Natural killer cell (primary cell): ENCODE data around the gene RARRES1. TPM values are rescaled to one million over a fixed set of nuclear protein-coding genes. Genes with fewer than 3 reads are reported as not detected.
"Not testable (repeated sequence)": the region's sequence is repeated elsewhere in the genome, so short reads cannot be mapped to it uniquely, and the experiment has no call there.

Experiments
- ATAC-seq, 3 donors: fragments of 150-1000 bp in 2 of 3; fragments of 200-7000 bp in 1 of 3; cut with Tn5 transposase; 1 replicate in 1 of 3; 2 replicates in 2 of 3; pipeline ENCODE4 v1.10.0; 2021; ENCODE audit warnings: mild to moderate bottlenecking in 2 of 3, moderate library complexity in 2 of 3
- DNase-seq, 2 donors: peaks; one replicate each; pipeline versions ENCODE4 v3.0.0 to v3.0.0-alpha.2; 2013 to 2021; ENCODE audit warnings: mixed read lengths in 1 of 2
- H3K27ac ChIP-seq: one replicate; pipeline ENCODE4 v1.5.1; 2013; ENCODE audit warnings: mild to moderate bottlenecking, low read length
- H3K27me3 ChIP-seq: one replicate; pipeline ENCODE4 v1.6.1; 2013; ENCODE audit warnings: low read length; ENCODE audit not compliant: control insufficient read depth, insufficient read depth
- H3K36me3 ChIP-seq: one replicate; pipeline ENCODE4 v1.6.1; 2013; ENCODE audit warnings: low read length; ENCODE audit not compliant: control insufficient read depth, insufficient read depth
- H3K4me1 ChIP-seq: one replicate; pipeline ENCODE4 v1.6.1; 2013; ENCODE audit warnings: low read length; ENCODE audit not compliant: control insufficient read depth, insufficient read depth
- H3K4me3 ChIP-seq: one replicate; pipeline ENCODE4 v1.5.1; 2013; ENCODE audit warnings: low read length
- H3K9me3 ChIP-seq: one replicate; pipeline ENCODE4 v1.6.1; 2013; ENCODE audit warnings: low read length; ENCODE audit not compliant: control insufficient read depth, insufficient read depth
- H3K27ac Mint-ChIP-seq, 2 donors: one replicate each; pipeline ENCODE4 v1.8.0; 2022; ENCODE audit warnings: mild to moderate bottlenecking in 2 of 2, mixed read lengths in 2 of 2, moderate library complexity in 1 of 2
- H3K27me3 Mint-ChIP-seq, 2 donors: one replicate each; pipeline ENCODE4 v1.8.0; 2022; ENCODE audit warnings: low read depth in 2 of 2, mixed read lengths in 2 of 2
- H3K36me3 Mint-ChIP-seq: one replicate; pipeline ENCODE4 v1.8.0; 2022; ENCODE audit warnings: mixed read lengths
- H3K4me1 Mint-ChIP-seq, 2 donors: one replicate each; pipeline ENCODE4 v1.8.0; 2022; ENCODE audit warnings: mixed read lengths in 2 of 2
- H3K4me3 Mint-ChIP-seq: one replicate; pipeline ENCODE4 v1.8.0; 2022; ENCODE audit warnings: mild to moderate bottlenecking, moderate library complexity, mixed read lengths
- H3K9me3 Mint-ChIP-seq, 2 donors: one replicate each; pipeline ENCODE4 v1.8.0; 2022; ENCODE audit warnings: mixed read lengths in 2 of 2
- CTCF ChIP-seq: fragments of 200-600 bp; IDR thresholded peaks from one replicate; pipeline ENCODE4 v1.8.0; 2022; ENCODE audit warnings: antibody characterized with exemption
- WGBS: methylation state at CpG from one replicate; pipeline ENCODE4 v1.1.7; 2013; ENCODE audit warnings: missing lambda C conversion rate; ENCODE audit not compliant: insufficient coverage; 5-methylcytosine and 5-hydroxymethylcytosine counted together
- intact Hi-C: fragments of 100-400 bp; cut with micrococcal nuclease; formaldehyde crosslinking; loops from one replicate; pipeline ENCODE4 v1.14.2; 2022
- total RNA-seq, 4 donors: library from RNA; stranded (reverse); fragments of 120-200 nt in 1 of 4; gene quantifications; one replicate each; pipeline versions ENCODE4 v1.2.3 to v1.2.4, GENCODE V29; 2013 to 2022

Gene RARRES1
- total RNA-seq, 3 donors from 2014 or later (not counting 1 experiment from before 2014, with no cell fraction given): not detected

DNA sequence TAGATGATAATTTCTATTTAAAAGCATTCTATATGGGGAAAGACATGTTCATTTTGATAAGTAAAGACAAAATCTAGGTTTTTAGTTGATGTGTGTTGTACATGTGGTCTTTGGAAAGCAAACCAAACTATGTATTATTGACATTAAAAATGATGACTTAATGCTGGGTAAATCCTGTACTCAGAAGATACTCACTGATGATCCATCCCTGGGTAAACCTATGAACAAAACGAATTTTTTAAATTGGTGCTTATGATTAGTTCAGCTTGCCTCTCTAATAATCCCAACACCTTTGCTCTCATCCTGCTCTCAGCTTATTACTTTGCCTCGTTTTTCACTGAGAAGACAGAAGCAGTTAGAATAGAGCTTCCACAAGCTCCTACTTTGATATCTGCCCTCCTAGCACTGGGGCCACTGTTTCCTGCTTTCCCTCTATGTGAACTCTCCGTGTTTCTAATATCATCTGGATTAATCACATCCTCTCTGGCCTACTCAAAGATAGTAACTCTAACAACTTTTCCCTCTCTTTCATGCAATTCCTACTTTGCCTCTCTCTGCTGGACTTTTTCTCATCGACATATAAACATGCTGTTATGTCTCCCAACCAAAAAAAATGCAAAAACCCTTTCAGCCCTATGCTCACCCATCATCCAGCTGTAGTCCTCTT lies 29.3 kb downstream of the RARRES1 start:
- no peak for ATAC-seq
- Histone ChIP-seq H3K4me3 (no peak overlapping the region), H3K27me3 (no peaks in the 10 kb centered on the region), H3K27ac (no peak overlapping the region), H3K36me3 (peaks cover 12% of the 10 kb centered on the region), H3K9me3 (no peaks in the 10 kb centered on the region), H3K4me1 (no peaks in the 10 kb centered on the region)
- TF ChIP-seq CTCF: no peak
- no peaks in the 10 kb centered on the region for H3K27me3 Mint-ChIP-seq
- 94% methylated on average over 4 of the region's 4 CpGs for whole genome bisulfite sequencing
- H3K4me3 Mint-ChIP-seq: no peak overlapping the region
- H3K36me3 Mint-ChIP-seq: no peaks in the 10 kb centered on the region
- DNase-seq: no peak
- H3K27ac Mint-ChIP-seq: peak overlapping the region in 1 of 2 donors; percentile 4
- intact Hi-C loops: no loop called here
- H3K4me1 Mint-ChIP-seq: peaks cover 6 to 18% of the 10 kb centered on the region in 2 donors
- no peaks in the 10 kb centered on the region for H3K9me3 Mint-ChIP-seq

GRCh38 chr3:158701420-158702065 lies 30.7 kb downstream of the RARRES1 start:
- Mint-ChIP-seq H3K27ac (no peak overlapping the region), H3K4me1 (peaks cover 6 to 18% of the 10 kb centered on the region in 2 donors), H3K27me3 (no peaks in the 10 kb centered on the region), H3K4me3 (no peak overlapping the region), H3K36me3 (no peaks in the 10 kb centered on the region), H3K9me3 (no peaks in the 10 kb centered on the region)
- Histone ChIP-seq H3K27me3 (no peaks in the 10 kb centered on the region), H3K9me3 (no peaks in the 10 kb centered on the region), H3K4me3 (no peak overlapping the region), H3K36me3 (peaks cover 12% of the 10 kb centered on the region), H3K4me1 (no peaks in the 10 kb centered on the region), H3K27ac (no peak overlapping the region)
- no peak for DNase-seq
- intact Hi-C loops: no loop called here
- TF ChIP-seq CTCF: no peak
- ATAC-seq: no peak
- WGBS: 96% methylated on average over 3 of the region's 4 CpGs

- Histone ChIP-seq H3K4me3 (no peak overlapping the region), H3K4me1 (no peaks in the 10 kb centered on the region), H3K27ac (no peak overlapping the region), H3K36me3 (peaks cover 11% of the 10 kb centered on the region), H3K9me3 (no peaks in the 10 kb centered on the region), H3K27me3 (no peaks in the 10 kb centered on the region)
- H3K36me3 Mint-ChIP-seq: no peaks in the 10 kb centered on the region
- no peaks in the 10 kb centered on the region for H3K9me3 Mint-ChIP-seq
- ATAC-seq: no peak
- no peaks in the 10 kb centered on the region for H3K27me3 Mint-ChIP-seq
- no peak overlapping the region for H3K4me3 Mint-ChIP-seq
- no peak for DNase-seq
- peaks cover 6 to 18% of the 10 kb centered on the region in 2 donors for H3K4me1 Mint-ChIP-seq
- TF ChIP-seq CTCF: no peak
- H3K27ac Mint-ChIP-seq: no peak overlapping the region
- intact Hi-C loops: no loop called here
Measured at GRCh38 chr3:158700559-158700958, 31.7 kb downstream of the RARRES1 start.

DNA sequence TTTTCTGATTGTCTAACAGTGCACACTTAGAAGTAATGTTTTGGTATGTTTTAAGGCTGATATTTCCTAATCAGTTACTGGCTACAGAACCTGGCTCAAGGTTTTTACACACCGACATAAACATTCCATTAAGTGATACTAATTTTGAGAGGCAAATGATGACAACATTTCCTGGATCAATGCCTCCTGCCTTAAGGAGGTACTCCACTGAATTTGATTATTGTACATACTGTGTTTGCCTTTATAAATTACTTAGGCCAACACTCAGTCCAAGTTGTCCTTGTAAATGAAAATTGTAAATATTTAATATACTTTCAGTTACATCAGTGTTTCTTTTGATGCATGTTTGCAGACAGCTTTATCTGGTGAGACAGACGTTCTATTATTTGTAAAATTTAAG lies 35.6 kb downstream of the RARRES1 start:
- H3K4me1 Mint-ChIP-seq: no peaks in the 10 kb centered on the region
- DNase-seq: no peak
- ATAC-seq: no peak
- intact Hi-C loops: no loop called here
- 89% methylated on average over 1 of the region's 2 CpGs for WGBS
- Histone ChIP-seq H3K4me3 (no peak overlapping the region), H3K9me3 (no peaks in the 10 kb centered on the region), H3K36me3 (peaks cover 17% of the 10 kb centered on the region), H3K27ac (no peak overlapping the region), H3K4me1 (no peaks in the 10 kb centered on the region), H3K27me3 (no peaks in the 10 kb centered on the region)
- H3K27me3 Mint-ChIP-seq: no peaks in the 10 kb centered on the region
- H3K9me3 Mint-ChIP-seq: peaks cover 0 to 2% of the 10 kb centered on the region in 2 donors
- no peak overlapping the region for H3K27ac Mint-ChIP-seq
- peaks cover 9% of the 10 kb centered on the region for H3K36me3 Mint-ChIP-seq
- H3K4me3 Mint-ChIP-seq: no peak overlapping the region
- no peak for TF ChIP-seq CTCF

DNA sequence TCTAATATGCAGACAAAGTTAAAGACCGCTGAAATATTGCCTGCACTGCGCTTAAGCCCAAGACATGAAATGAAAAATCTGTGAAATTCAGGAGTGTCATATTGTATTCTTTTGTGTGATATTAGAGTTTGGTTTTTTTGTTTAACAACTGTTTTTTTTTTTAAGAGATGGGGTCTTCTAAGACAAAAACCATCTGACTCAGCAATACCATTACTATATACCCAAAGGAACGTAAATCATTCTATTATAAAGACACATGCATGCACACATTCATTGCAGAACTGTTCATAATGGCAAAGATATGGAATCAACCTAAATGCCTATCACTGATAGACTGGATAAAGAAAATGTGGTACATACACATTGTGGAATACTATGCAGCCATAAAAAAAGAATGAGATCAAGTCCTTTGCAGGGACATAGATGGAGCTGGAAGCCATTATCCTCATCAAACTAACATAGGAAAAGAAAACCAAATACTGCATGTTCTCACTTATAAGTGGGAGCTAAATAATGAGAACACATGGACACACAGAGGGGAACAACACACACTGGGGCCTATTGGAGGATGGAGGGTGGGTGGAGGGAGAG lies 38.3 kb downstream of the RARRES1 start:
- intact Hi-C loops, H3K27me3 ChIP-seq, DNase-seq, H3K27ac ChIP-seq, H3K36me3 Mint-ChIP-seq, H3K27ac Mint-ChIP-seq, ATAC-seq, H3K4me3 ChIP-seq, H3K9me3 ChIP-seq, H3K27me3 Mint-ChIP-seq, H3K4me1 ChIP-seq, H3K4me3 Mint-ChIP-seq, H3K9me3 Mint-ChIP-seq, H3K4me1 Mint-ChIP-seq: not testable (repeated sequence)
- H3K36me3 ChIP-seq: peaks cover 24% of the 10 kb centered on the region
- WGBS: 81% methylated on average over 2 of the region's 3 CpGs
